Measurements from ENCODE around the gene HADHB. TPM values are rescaled to one million over a fixed set of nuclear protein-coding genes. Genes with fewer than 3 reads are reported as not detected.
"Not testable (repeated sequence)": the region's sequence is repeated elsewhere in the genome, so short reads cannot be mapped to it uniquely, and the experiment has no call there.

HADHB gene
- polyA plus RNA-seq, 3 donors: 142 to 160 (median 158) TPM

GRCh38 chr2:26238311-26238958 lies 6.3 kb upstream of the HADHB start:
- DNase-seq: no peak

GRCh38 chr2:26241928-26242436 lies 2.8 kb upstream of the HADHB start:
- DNase-seq: no peak

- peak; percentile 47 for DNase-seq
Measured at GRCh38 chr2:26243470-26244308, 1.1 kb upstream of the HADHB start.

- peak; percentile 36 for DNase-seq
Measured at GRCh38 chr2:26245231-26245732, 543 bp downstream of the HADHB start.

- no peak for DNase-seq
Measured at GRCh38 chr2:26245810-26246209, 1.1 kb downstream of the HADHB start.

- no peak for DNase-seq
Measured at GRCh38 chr2:26246818-26247217, 2.1 kb downstream of the HADHB start.

- DNase-seq: no peak
Measured at GRCh38 chr2:26249625-26250024, 4.9 kb downstream of the HADHB start.

GRCh38 chr2:26251893-26252292 lies 7.2 kb downstream of the HADHB start:
- DNase-seq: no peak

- DNase-seq: no peak
Measured at GRCh38 chr2:26255759-26256384, 11.1 kb downstream of the HADHB start.

- DNase-seq: not testable (repeated sequence)
Measured at GRCh38 chr2:26258836-26259235, 14.1 kb downstream of the HADHB start.

GRCh38 chr2:26268213-26268612 lies 23.5 kb downstream of the HADHB start:
- no peak for DNase-seq

- DNase-seq: not testable (repeated sequence)
Measured at GRCh38 chr2:26268670-26269385, 24.1 kb downstream of the HADHB start.

- no peak for DNase-seq
Measured at GRCh38 chr2:26269571-26270158, 24.9 kb downstream of the HADHB start.

- DNase-seq: no peak
Measured at GRCh38 chr2:26270373-26270772, 25.6 kb downstream of the HADHB start.

GRCh38 chr2:26273501-26273900 lies 28.8 kb downstream of the HADHB start:
- DNase-seq: no peak

GRCh38 chr2:26274058-26274613 lies 29.4 kb downstream of the HADHB start:
- DNase-seq: no peak

GRCh38 chr2:26276484-26277227 lies 31.9 kb downstream of the HADHB start:
- DNase-seq: no peak

GRCh38 chr2:26279886-26280285 lies 35.1 kb downstream of the HADHB start:
- DNase-seq: no peak

- DNase-seq: no peak
Measured at GRCh38 chr2:26281226-26281625, 36.5 kb downstream of the HADHB start.

- DNase-seq: no peak
Measured at GRCh38 chr2:26283606-26284005, 38.9 kb downstream of the HADHB start.

All from renal pelvis (tissue), 4 donors.